Activated CD4-positive, CD25-positive, alpha-beta regulatory T cell (primary cell): ENCODE data around the gene PAX9.
"Not testable (repeated sequence)": the region's sequence is repeated elsewhere in the genome, so short reads cannot be mapped to it uniquely, and the experiment has no call there.

Experiments
- DNase-seq, 4 experiments: peaks; one replicate each; lab custom pipeline; 2025; lab: John Stamatoyannopoulos, UW

Gene PAX9

DNA sequence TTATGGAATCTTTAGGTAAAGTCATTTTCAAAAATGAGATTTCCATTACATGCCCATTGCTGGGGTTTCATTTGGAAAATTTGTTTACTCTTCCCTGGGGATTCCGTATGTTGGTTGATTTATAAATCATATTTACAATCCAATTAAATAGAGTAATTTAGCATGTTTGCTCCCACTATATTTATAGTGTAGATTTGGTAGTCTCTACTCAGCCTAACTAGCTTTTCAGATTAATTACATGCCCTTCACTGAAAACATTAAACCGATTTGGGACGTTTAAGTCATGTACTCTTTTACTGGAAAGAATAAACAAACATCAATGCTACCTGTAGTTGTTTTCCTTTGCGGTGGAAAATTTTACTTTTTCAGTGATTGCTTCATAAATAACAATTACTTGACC, 10.4 kb downstream of the PAX9 start:
- no peak for DNase-seq

GRCh38 chr14:36674659-36675058, 13.0 kb downstream of the PAX9 start:
- no peak for DNase-seq

GRCh38 chr14:36675581-36675980, 13.9 kb downstream of the PAX9 start:
- no peak for DNase-seq

DNA sequence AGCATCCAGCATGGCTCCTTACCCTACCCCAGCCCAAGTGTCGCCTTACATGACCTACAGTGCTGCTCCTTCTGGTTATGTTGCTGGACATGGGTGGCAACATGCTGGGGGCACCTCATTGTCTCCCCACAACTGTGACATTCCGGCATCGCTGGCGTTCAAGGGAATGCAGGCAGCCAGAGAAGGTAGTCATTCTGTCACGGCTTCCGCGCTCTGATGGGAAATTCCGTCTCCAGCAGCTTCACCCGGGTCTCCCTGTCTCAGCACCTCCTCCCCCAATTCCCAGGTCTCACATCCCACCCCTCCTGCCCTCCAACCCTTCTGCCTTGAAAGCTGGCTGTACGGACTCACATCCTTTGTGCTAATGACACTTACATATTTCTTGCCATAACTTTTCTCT, 14.6 kb downstream of the PAX9 start:
- no peak for DNase-seq

DNA sequence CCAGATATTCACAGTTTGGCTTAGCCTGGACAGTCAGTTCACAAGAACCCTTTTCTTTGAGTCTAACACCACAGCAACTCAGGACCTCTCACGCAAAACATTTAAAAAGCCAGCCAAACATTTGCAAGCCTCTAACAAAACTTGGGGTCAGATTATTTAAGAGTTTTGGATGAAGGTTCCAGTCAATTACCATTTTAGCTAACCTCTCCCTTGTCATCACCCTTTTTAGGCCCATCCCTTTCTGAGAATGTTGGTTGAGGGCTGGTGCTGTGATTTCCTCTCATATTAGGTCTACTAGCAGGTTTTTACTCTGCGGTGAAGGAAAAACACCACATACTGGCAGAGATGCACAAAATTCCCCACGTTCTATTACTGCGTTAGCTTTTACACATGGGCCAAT, 20.7 kb downstream of the PAX9 start:
- DNase-seq = no peak

GRCh38 chr14:36683083-36683724, 21.5 kb downstream of the PAX9 start:
- no peak for DNase-seq

DNA sequence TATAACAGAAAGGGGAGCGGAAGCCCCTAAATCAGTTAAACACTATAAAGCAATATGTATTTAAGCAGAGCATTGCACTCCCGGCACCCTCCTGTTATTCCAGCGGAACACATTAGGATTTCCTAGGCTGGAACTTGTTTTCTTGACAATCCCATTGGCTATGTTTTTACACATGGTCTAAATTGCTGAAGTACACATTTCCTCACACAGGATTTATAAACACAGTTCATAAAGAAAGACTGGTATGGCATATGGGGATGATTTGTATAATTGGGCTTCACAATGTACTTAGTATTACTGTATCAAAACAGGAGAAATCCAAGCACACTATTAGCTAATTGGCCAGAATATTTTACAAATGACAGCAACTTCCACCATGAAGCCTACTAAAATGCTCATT, 23.3 kb downstream of the PAX9 start:
- no peak for DNase-seq

- no peak for DNase-seq
Measured at GRCh38 chr14:36690311-36691040, 28.8 kb downstream of the PAX9 start.

DNA sequence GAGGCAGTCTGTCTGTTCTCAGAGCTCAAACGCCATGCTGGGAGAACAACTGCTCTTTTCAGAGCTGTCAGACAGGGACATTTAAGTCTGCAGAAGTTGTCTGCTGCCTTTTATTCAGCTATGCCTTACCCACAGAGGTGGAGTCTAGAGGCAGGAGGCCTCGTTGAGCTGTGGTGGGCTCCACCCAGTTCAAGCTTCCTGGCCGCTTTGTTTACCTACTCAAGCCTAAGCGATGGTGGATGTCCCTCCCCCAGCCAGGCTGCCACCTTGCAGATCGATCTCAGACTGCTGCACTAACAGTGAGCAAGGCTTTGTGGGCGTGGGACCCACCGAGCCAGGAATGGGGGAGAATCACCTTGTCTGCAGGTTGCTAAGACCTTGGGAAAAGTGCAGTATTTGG, 37.8 kb downstream of the PAX9 start:
- DNase-seq = not testable (repeated sequence)

DNA sequence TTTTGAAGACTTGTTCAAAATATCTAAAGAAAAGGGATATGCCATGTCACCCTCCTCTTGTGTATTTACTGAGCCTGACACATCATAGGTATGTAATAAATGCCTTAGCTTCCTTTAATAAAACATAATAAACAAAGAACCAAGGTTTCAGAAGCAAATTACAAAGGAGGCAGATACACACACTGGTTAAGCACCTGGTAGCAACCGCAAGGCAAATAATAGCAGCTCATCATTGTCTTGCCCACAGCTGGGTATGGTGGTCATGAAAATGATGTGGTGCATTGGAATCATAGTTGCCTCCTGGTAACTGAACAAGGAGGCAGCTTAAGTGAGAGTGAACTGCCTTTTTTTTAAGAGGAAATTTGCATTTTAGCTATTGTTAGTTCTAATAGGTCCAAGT, 39.0 kb downstream of the PAX9 start:
- DNase-seq = no peak

DNA sequence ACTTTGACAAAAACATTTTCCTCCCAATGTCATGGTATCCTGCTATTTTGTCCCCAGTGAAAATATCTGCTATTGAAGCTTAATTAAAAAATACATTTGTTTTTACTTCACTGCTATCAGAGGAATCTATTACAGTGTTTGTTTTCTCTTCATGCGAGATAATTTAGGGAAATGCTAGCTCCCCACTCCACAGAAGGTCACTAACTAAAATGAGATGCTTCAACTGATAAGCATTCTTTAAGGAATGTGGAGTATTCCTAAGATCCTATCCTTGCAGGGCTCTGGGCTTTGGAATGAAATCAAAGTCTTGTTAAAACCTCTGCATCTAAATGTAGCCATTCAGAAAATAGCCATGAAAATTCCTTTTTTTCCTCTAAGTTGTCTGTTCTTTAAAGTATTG, 39.5 kb downstream of the PAX9 start:
- no peak for DNase-seq

DNA sequence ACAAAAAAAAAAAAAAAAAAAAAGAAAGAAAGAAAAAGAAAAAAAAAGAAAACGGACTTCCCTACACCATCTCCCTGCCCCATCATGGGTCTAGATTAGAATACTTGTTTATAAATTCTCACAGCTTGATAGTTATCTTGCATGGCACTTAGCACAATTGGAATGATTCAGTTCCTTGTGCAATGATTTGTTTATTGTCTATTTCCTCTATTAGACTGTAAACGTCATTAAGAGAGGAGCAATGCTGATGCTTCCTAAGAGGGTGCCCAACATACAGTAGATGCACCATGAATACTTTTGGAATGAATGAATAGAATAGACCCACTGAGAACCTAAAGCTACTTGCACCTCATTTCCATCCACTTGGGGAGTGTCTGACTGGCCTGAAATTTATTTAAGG, 40.8 kb downstream of the PAX9 start:
- DNase-seq = no peak

GRCh38 chr14:36707570-36707969, 45.9 kb downstream of the PAX9 start:
- DNase-seq = no peak

GRCh38 chr14:36713960-36714703, 52.5 kb downstream of the PAX9 start:
- DNase-seq = no peak

GRCh38 chr14:36716614-36717184, 55.0 kb downstream of the PAX9 start:
- no peak for DNase-seq

DNA sequence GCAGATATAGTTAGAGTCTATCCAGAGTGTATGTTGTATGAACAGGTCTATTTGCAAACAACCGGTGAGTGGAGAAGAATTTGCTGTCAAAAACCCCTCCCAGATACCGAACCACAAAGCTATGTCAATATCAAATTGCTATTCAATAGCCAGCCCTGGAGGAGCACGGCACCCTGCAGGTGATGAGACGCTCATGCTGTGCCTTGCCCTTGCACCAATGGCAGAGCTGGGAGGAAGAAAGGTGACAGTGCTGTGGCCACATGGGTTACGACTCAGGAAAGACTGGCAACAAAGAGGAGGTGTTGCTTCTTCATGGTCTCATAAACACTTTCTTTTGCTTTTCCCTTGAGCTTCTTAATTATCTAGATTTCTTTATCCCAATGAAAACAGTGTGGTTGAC, 55.7 kb downstream of the PAX9 start:
- no peak for DNase-seq

DNA sequence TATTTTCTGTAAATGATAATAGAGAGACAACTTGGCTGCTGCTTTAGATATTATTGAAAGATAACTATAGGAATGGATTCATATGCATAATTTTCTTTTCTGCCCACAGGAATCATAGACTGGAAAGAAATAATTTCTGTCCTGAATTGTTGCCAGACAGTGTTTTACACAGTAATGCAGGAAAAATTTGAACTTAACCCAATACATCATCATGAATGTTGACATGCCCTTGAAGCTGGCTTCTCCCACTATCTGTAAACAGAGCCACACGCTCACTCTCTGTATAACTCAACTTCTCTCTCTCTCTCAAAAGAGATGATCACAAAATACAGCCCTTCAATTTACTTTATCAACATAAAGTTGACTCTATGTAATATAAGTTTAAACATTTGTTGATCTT, 56.6 kb downstream of the PAX9 start:
- no peak for DNase-seq

GRCh38 chr14:36719823-36720222, 58.2 kb downstream of the PAX9 start:
- DNase-seq = no peak

DNA sequence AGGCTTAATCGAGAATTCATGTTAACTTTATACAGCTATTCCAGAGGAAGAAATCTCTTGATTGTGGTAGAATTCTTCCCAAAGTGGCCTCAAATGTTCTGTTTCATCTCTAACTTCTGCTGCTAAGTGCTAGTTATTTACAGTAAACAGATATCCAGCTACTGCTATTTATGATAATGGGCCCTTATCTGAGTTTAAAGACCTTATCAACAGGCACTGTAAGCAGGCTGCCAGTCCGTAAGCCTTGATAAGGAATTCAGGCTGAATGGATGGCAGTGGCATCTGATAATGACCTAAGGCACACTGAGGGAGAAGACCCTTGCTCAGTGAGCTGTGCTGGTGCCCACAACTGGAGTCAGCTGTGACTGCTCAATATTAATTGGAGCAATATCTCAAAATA, 59.0 kb downstream of the PAX9 start:
- DNase-seq = no peak

DNA sequence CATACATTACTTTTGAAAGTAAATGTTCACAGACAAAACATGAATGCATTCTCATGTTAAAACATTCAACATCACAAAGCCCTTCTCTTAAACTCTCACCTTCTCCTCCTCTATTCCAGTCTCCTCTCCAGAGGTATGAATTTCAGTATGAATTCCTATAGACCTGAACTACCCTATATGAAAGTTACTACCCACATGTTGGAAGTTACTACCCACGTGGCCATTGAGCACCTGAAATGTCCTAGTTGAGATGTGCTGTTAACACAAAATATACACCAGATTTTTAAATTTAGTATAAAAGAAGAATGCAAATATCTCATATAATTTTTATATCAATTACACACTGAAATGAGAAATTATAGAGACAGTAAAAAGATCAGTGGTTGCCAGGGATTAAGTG, 60.2 kb downstream of the PAX9 start:
- no peak for DNase-seq

- no peak for DNase-seq
Measured at GRCh38 chr14:36723530-36723929, 61.9 kb downstream of the PAX9 start.

DNA sequence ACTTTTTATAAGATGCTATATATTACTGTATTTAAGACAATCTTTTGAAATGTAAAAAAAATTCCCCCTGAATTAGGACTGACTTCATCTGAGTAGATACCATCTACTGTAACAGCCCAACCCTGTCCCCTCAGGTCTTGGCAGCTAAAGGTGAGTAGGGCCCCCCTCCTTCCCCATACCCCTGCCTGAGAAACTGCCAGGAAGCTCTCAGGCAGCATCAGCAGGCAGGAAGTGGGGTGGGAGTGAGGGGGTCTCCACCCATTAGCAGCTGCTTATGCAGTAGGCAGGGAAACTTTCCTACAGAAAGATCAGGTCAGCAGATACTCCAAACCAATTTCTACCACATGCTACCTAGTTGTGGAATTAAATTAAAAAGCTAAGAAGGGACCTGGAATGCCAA, 62.5 kb downstream of the PAX9 start:
- no peak for DNase-seq

DNA sequence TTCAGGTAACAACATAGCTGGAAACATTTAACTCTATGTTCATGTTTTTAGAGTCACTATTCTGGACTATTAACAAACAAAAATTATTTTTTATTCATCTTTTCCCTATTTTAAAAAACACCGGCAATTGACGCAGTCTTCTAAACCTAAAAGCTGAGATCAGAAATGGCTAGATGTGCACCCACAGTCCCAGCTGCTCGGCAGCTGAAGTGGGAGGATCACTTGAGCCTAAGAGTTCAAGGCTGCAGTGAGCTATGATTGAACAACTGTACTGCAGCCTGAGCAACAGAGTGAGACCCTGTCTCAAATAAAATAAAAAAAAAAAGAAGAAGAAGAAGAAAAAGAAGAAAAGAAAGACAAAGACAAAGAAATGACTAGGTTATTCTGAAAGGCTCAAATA, 64.5 kb downstream of the PAX9 start:
- DNase-seq = no peak
